Measurements from ENCODE around the gene KCNH1.

- no peak for TF ChIP-seq POLR2AphosphoS5 (IDR thresholded peaks at IDR 0.05; ENCODE audit: low read depth, low read length)
- no peak for TF ChIP-seq CTCF (IDR thresholded peaks at IDR 0.05)
- TF ChIP-seq MAX (IDR thresholded peaks at IDR 0.05; ENCODE audit: low read depth) = no peak
- TF ChIP-seq EP300 (IDR thresholded peaks at IDR 0.05; ENCODE audit: borderline replicate concordance in 1 of 2, low read depth in 1 of 2, low read length in 1 of 2) = no peak
- no peak for TF ChIP-seq JUND (IDR thresholded peaks at IDR 0.05)
- no peak for TF ChIP-seq YY1 (IDR thresholded peaks at IDR 0.05; ENCODE audit: low read depth)
- no peak for TF ChIP-seq SMC3 (IDR thresholded peaks at IDR 0.05; ENCODE audit: low read depth, low read length)
- no peak for TF ChIP-seq EZH2phosphoT487 (IDR thresholded peaks at IDR 0.05; ENCODE audit: borderline replicate concordance, low read depth)
- no peak for TF ChIP-seq NFIC (IDR thresholded peaks at IDR 0.05; ENCODE audit: borderline replicate concordance)
- no peak for TF ChIP-seq TAF1 (IDR thresholded peaks at IDR 0.05; ENCODE audit: borderline replicate concordance, low read depth, low read length)
Observed at GRCh38 chr1:211126622-211127021, 7.3 kb downstream of the KCNH1 start.
